GM12873 (cell line): Measurements from ENCODE around the gene ATP5PB.

Experiments used
- TF ChIP-seq, protein P1 (sequence below): IDR thresholded peaks from 2 replicates; pipeline ENCODE4 v1.5.1; 2012; ENCODE audit warnings: low read depth, mild to moderate bottlenecking, moderate library complexity, low read length, control low read depth; ENCODE audit not compliant: insufficient read depth; ENCODE audit errors: missing control alignments

Gene ATP5PB

GRCh38 chr1:111501645-111502044 is 52.4 kb downstream of the ATP5PB start:
- TF ChIP-seq, protein P1, sequence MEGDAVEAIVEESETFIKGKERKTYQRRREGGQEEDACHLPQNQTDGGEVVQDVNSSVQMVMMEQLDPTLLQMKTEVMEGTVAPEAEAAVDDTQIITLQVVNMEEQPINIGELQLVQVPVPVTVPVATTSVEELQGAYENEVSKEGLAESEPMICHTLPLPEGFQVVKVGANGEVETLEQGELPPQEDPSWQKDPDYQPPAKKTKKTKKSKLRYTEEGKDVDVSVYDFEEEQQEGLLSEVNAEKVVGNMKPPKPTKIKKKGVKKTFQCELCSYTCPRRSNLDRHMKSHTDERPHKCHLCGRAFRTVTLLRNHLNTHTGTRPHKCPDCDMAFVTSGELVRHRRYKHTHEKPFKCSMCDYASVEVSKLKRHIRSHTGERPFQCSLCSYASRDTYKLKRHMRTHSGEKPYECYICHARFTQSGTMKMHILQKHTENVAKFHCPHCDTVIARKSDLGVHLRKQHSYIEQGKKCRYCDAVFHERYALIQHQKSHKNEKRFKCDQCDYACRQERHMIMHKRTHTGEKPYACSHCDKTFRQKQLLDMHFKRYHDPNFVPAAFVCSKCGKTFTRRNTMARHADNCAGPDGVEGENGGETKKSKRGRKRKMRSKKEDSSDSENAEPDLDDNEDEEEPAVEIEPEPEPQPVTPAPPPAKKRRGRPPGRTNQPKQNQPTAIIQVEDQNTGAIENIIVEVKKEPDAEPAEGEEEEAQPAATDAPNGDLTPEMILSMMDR = no peak

DNA sequence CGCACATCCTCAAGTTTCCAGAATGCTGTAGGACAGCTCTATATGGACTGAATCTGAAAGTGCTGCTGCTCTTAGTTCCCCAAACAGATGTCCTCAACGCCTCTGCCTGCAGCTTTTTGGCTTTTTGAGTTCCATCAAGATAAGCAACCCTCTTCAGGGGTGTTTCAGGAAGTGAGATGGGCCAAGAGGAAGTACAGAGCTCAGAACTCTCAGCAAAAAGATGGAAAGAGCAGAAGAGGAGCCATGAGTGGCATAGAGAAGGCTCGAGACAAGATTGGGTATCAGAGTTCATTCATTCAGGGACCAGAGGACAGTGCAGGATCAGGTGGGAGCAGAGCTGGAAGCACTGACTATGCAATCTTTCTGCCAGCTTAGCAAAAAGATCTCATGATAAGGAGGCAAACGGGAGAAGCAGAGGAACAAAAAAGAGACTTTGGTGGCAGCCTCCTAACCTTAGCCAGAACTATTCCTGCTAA is 54.4 kb downstream of the ATP5PB start, which contains the start of the genes ADORA3 and TMIGD3:
ADORA3 (minus strand) TSS at position 49 of the 476 bp plus-strand sequence. CDS start 279 bp downstream, outside the sequence.
TMIGD3 (minus strand) TSS at position 49 of the 476 bp plus-strand sequence. CDS start 279 bp downstream, outside the sequence.
- TF ChIP-seq, protein P1 = no peak

DNA sequence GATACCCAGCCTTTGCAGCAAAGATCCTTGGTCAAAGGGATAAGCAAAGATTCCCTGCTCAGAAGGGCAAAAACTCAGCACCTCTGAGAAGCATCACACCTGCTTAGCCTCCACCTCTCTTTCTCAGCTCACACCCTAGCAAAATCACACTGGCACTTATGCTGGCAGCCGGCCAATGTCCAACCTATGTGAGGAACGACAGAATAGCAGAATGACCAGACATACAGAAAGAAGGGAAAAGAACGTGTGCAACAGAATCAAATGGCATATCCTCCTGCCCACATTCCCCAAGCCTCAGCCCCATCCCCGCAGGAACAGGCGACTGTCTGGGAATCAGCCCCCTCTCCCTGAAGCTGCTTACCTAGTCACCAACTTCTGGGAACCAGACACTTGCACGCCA is 54.8 kb downstream of the ATP5PB start:
- TF ChIP-seq, protein P1 = no peak

DNA sequence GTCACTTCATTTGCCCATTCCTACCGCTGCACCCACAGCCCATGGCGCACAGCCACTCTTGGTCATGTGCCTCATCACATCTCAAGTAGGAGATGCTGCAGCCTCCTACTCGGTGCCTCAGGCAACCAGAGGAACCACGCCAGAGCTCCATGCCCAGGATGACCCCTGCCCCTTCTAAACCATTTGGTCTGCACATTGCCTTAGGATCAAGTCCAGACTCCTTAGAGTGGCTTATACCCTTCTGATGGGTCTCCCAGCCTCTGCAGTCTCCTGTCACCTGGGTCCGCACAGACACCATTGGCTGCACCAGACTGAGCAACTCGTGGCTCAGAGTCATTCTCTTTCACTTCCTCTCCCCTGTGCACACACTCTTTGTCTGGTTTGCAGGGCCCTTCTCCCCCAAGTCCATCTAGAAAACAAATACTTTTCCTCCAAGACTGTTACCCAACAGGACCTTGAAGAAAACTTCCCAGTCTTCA is 56.4 kb downstream of the ATP5PB start:
- TF ChIP-seq, protein P1 = no peak

- TF ChIP-seq, protein P1 = no peak
Measured at GRCh38 chr1:111506561-111506960, 57.3 kb downstream of the ATP5PB start.

DNA sequence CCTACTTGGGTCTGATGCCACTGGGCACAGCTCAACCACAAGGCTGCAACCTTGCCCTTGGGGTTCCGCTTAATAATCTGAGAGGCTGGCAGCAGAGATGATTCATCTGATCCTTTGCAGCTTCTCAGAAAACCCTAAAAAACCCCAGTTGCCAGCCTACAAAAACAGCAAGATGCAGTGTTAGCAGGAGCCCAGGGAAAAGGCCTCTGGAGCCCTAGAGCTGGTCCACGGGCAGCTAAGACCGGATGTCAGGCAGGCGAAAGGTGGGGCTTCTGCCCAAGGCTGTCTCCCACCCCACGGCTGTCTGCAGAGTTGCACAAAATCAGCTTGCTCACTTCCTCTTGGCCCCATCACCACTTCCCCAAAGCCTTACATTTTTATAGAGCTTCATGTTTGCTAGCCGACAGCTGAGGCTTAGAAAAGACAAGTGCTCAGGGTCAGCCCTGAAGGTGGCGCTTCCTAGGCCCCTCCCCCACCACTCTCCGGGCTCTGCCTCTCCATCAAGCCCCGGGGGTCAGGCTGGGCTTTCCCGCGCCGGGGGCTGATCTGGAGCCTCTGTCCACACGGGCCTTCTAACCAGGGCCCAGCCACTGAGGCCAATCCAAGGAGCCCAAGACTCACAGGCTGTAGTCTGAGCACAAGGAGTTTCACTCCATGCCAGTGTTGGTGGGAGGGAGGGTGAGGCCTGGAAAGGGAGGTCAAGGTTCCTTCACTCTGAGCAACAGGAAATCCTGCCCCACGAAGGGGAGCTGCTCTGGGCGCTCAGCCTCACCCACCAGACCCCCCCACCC is 58.3 kb downstream of the ATP5PB start:
- TF ChIP-seq, protein P1 = peak; percentile 39

- TF ChIP-seq, protein P1 = no peak
Measured at GRCh38 chr1:111509997-111510375, 60.7 kb downstream of the ATP5PB start.
